ENCODE data around the gene IER3. TPM values are rescaled to one million over a fixed set of nuclear protein-coding genes. Genes with fewer than 3 reads are reported as not detected.

The IER3 gene
- polyA plus RNA-seq, 1 of the 3 experiments (the other 2 are of a cell fraction): 12.9 TPM

GRCh38 chr6:30770592-30770991 lies 26.2 kb upstream of the IER3 start:
- ChIA-PET CTCF (no interaction called here), POLR2A (interaction anchor here (0.8 kb wide), 1 partner anchor 11 kb away, joined by 3 read pairs; no protein-coding TSS in a partner anchor)
- H3K27ac ChIP-seq (ENCODE audit: low read depth in 2 of 2, low read length in 1 of 2): peak overlapping the region; percentile 89 to 99
- no peak for DNase-seq
- H3K9me3 ChIP-seq: no peaks in the 10 kb centered on the region
- WGBS (ENCODE audit: low lambda C conversion rate): 64% methylated on average over 3 of the region's 3 CpGs
- no peaks in the 10 kb centered on the region for H3K9me2 ChIP-seq
- 0 out of 2 replicates have a peak overlapping the region, but pooled peaks have one; percentile 77 for H3K4me2 ChIP-seq
- H3K79me2 ChIP-seq (ENCODE audit: insufficient read depth): no peaks in the 10 kb centered on the region
- H2AFZ ChIP-seq (ENCODE audit: low read depth): peak overlapping the region; percentile 85
- no peaks in the 10 kb centered on the region for H4K20me1 ChIP-seq (ENCODE audit: insufficient read depth)
- no peaks in the 10 kb centered on the region for H3K36me3 ChIP-seq (replicated peaks in 1 of 2; ENCODE audit: control insufficient read depth in 1 of 2, insufficient read depth in 2 of 2, low read length in 1 of 2)
- peak overlapping the region; percentile 79 for H3K9ac ChIP-seq
- H3K27me3 ChIP-seq (ENCODE audit: insufficient read depth): no peaks in the 10 kb centered on the region
- peaks cover 34% of the 10 kb centered on the region for H3F3A ChIP-seq (replicated peaks; ENCODE audit: insufficient read depth)
- H3K4me1 ChIP-seq (ENCODE audit: control insufficient read depth in 1 of 2, insufficient read depth in 2 of 2, low read depth in 1 of 2, low read length in 1 of 2): peaks cover 21 to 35% of the 10 kb centered on the region in 2 experiments
- no peak overlapping the region; a peak in 1 of 4 replicates for H3K4me3 ChIP-seq (ENCODE audit: low read depth in 2 of 2, low read length in 1 of 2)
- TF ChIP-seq MEF2A (IDR thresholded peaks at IDR 0.05; ENCODE audit: borderline replicate concordance, low read depth): no peak
- no peak for TF ChIP-seq TAF1 (IDR thresholded peaks at IDR 0.05; ENCODE audit: borderline replicate concordance, low read depth, low read length)
- no peak for TF ChIP-seq RXRA (IDR thresholded peaks at IDR 0.05; ENCODE audit: borderline replicate concordance, low read depth)

- Histone ChIP-seq H3K79me2 (ENCODE audit: insufficient read depth) (no peaks in the 10 kb centered on the region), H3K9me3 (no peaks in the 10 kb centered on the region), H3K4me2 (peak overlapping the region; percentile 77; the same call in 1 of the 2 replicates), H3K27ac (ENCODE audit: low read depth in 2 of 2, low read length in 1 of 2) (peak overlapping the region; percentile 89 to 99), H3K9me2 (no peaks in the 10 kb centered on the region), H2AFZ (ENCODE audit: low read depth) (peak overlapping the region; percentile 85), H3K27me3 (ENCODE audit: insufficient read depth) (no peaks in the 10 kb centered on the region), H3K4me1 (ENCODE audit: control insufficient read depth in 1 of 2, insufficient read depth in 2 of 2, low read depth in 1 of 2, low read length in 1 of 2) (peaks cover 21 to 31% of the 10 kb centered on the region in 2 experiments), H3K36me3 (replicated peaks in 1 of 2; ENCODE audit: control insufficient read depth in 1 of 2, insufficient read depth in 2 of 2, low read length in 1 of 2) (no peaks in the 10 kb centered on the region), H4K20me1 (ENCODE audit: insufficient read depth) (no peaks in the 10 kb centered on the region), H3K4me3 (ENCODE audit: low read depth in 2 of 2, low read length in 1 of 2) (0 out of 4 replicates have a peak overlapping the region, but pooled peaks of 1 of the 2 experiments have one; percentile 28), H3F3A (replicated peaks; ENCODE audit: insufficient read depth) (peaks cover 34% of the 10 kb centered on the region), H3K9ac (peak overlapping the region; percentile 79)
- 19% methylated on average over 5 of the region's 5 CpGs for WGBS (ENCODE audit: low lambda C conversion rate)
- CTCF ChIA-PET: interaction anchor here (0.8 to 1.3 kb wide), 3 partner anchors 58 to 108 kb away, joined by 3 read pairs; no protein-coding TSS in a partner anchor
- POLR2A ChIA-PET: no interaction called here
- peak; percentile 28 for DNase-seq
- peak; percentile 40; the same call in 1 of the 2 replicates for TF ChIP-seq MXI1 (IDR thresholded peaks at IDR 0.05; ENCODE audit: low read depth, low read length)
- TF ChIP-seq ELF1 (IDR thresholded peaks at IDR 0.05): no peak
- 0 out of 2 replicates have a peak, but pooled peaks have one; percentile 1 for TF ChIP-seq RXRA (IDR thresholded peaks at IDR 0.05; ENCODE audit: borderline replicate concordance, low read depth)
Measured at GRCh38 chr6:30769853-30770524, 25.6 kb upstream of the IER3 start.

GRCh38 chr6:30769088-30769852 lies 24.9 kb upstream of the IER3 start:
- Histone ChIP-seq H3K9me2 (no peaks in the 10 kb centered on the region), H3K27me3 (ENCODE audit: insufficient read depth) (no peaks in the 10 kb centered on the region), H3K27ac (ENCODE audit: low read depth in 2 of 2, low read length in 1 of 2) (peak overlapping the region; percentile 89 to 99), H3K9ac (peak overlapping the region; percentile 79), H3K9me3 (no peaks in the 10 kb centered on the region), H3K4me1 (ENCODE audit: control insufficient read depth in 1 of 2, insufficient read depth in 2 of 2, low read depth in 1 of 2, low read length in 1 of 2) (peaks cover 27% of the 10 kb centered on the region in 2 experiments), H3K4me3 (ENCODE audit: low read depth in 2 of 2, low read length in 1 of 2) (peak overlapping the region in 1 of 2 experiments; percentile 28; a peak in 1 of 4 replicates), H4K20me1 (ENCODE audit: insufficient read depth) (no peaks in the 10 kb centered on the region), H2AFZ (ENCODE audit: low read depth) (no peak overlapping the region; the same call in 1 of the 2 replicates), H3K36me3 (replicated peaks in 1 of 2; ENCODE audit: control insufficient read depth in 1 of 2, insufficient read depth in 2 of 2, low read length in 1 of 2) (no peaks in the 10 kb centered on the region), H3K4me2 (peak overlapping the region; percentile 77), H3K79me2 (ENCODE audit: insufficient read depth) (no peaks in the 10 kb centered on the region), H3F3A (replicated peaks; ENCODE audit: insufficient read depth) (peaks cover 34% of the 10 kb centered on the region)
- ChIA-PET CTCF (interaction anchor here (0.8 to 1.3 kb wide), 4 partner anchors 59 to 108 kb away, joined by 3 read pairs; no protein-coding TSS in a partner anchor), POLR2A (interaction anchor here (1.0 kb wide), 1 partner anchor 12 kb away, joined by 3 read pairs; no protein-coding TSS in a partner anchor)
- WGBS (ENCODE audit: low lambda C conversion rate): 14% methylated on average over 15 of the region's 16 CpGs
- peak; percentile 29 for DNase-seq
- TF ChIP-seq RFX5 (IDR thresholded peaks at IDR 0.05; ENCODE audit: low read length) (no peak), SMC3 (IDR thresholded peaks at IDR 0.05; ENCODE audit: low read depth, low read length) (no peak), REST (IDR thresholded peaks at IDR 0.05; ENCODE audit: low read depth, low read length) (peak; percentile 71), GATA2 (CRISPR knock-in tag; IDR thresholded peaks at IDR 0.05) (no peak), RCOR1 (IDR thresholded peaks at IDR 0.05; ENCODE audit: low read length) (no peak), RXRA (IDR thresholded peaks at IDR 0.05; ENCODE audit: borderline replicate concordance, low read depth) (peak; percentile 87), FOXJ3 (CRISPR knock-in tag; IDR thresholded peaks at IDR 0.05) (no peak), FOSL2 (IDR thresholded peaks at IDR 0.05; ENCODE audit: borderline replicate concordance, low read depth) (peak; percentile 99), MEF2A (IDR thresholded peaks at IDR 0.05; ENCODE audit: borderline replicate concordance, low read depth) (peak; percentile 54; the same call in 1 of the 2 replicates), IRF3 (IDR thresholded peaks at IDR 0.05; ENCODE audit: low read depth, low read length) (no peak)
